ENCODE measurements around the gene BRINP1.

BRINP1 gene

GRCh38 chr9:119368681-119369581 lies at the start of gene BRINP1:
Gene BRINP1, minus strand, starts transcription at chr9:119369435. Its CDS starts 56,080 bp downstream, at chr9:119313355.
- peak; percentile 5 for DNase-seq (ENCODE audit: low spot score)

GRCh38 chr9:119418721-119419120 lies 49.5 kb upstream of the BRINP1 start:
- DNase-seq (ENCODE audit: low spot score), result no peak

GRCh38 chr9:119416793-119417192 lies 47.6 kb upstream of the BRINP1 start:
- no peak for DNase-seq (ENCODE audit: low spot score)

GRCh38 chr9:119412399-119412798 lies 43.2 kb upstream of the BRINP1 start:
- no peak for DNase-seq (ENCODE audit: low spot score)

- DNase-seq (ENCODE audit: low spot score), result no peak
Measured at GRCh38 chr9:119409552-119409951, 40.3 kb upstream of the BRINP1 start.

DNA sequence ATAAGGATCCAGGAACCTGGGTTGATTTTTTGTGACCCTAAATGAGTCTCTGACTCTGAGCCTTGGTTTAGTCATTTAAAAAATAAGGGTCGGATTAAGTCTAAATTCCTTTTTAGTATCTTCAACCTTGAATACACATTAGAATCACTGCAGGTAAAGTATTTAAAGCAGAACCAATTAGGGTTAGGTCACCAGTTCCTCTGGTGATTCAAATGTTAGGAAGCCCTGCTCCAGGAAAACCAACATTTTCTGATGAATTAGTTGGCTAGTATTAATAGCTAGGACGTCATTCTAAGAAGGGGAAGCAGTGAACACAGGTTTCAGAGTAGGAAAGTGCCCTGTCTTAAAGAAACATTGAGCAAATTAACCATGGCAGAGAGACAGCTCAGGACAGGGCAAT lies 31.4 kb upstream of the BRINP1 start:
- DNase-seq (ENCODE audit: low spot score), result no peak

- DNase-seq (ENCODE audit: low spot score), result no peak
Measured at GRCh38 chr9:119398350-119398749, 29.1 kb upstream of the BRINP1 start.

GRCh38 chr9:119391878-119392277 lies 22.6 kb upstream of the BRINP1 start:
- no peak for DNase-seq (ENCODE audit: low spot score)

GRCh38 chr9:119375892-119376291 lies 6.7 kb upstream of the BRINP1 start:
- DNase-seq (ENCODE audit: low spot score), result no peak

- no peak for DNase-seq (ENCODE audit: low spot score)
Measured at GRCh38 chr9:119372951-119373350, 3.7 kb upstream of the BRINP1 start.

GRCh38 chr9:119370816-119371215 lies 1.6 kb upstream of the BRINP1 start:
- DNase-seq (ENCODE audit: low spot score), result peak; percentile 32

DNA sequence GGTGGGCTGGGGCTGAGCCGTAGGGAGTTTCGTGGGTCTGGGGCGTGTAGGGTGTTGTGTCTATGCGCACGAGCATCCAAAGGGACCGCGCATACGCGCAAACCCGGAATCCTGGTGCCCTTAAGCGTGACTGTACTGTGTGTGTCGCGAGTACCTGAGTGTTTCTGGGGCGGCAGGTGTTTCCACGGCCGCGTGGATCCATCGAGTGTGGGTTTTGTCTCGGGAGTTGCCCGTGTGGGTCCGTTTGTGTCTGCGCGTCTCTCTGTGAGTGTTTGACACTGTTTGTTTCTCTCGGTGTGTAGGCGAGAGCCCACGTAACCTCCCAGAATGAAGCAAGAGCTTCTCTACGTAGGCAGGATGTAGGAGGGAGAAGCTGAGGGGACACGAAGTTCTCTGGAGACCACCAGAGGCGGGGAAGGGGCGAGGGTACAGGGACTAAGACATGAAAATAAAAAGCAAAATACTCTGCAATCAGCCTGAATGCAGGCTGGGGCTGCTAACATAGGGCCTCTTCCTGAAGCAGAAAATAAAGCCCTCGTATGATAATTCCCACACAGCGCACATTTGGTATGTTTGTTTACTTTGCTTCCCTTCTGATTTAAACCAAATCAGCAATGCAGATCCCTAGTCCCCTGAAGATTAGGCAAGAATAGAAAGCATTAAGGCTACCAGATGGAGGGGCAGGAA lies 588 bp upstream of the BRINP1 start:
- no peak for DNase-seq (ENCODE audit: low spot score)

DNA sequence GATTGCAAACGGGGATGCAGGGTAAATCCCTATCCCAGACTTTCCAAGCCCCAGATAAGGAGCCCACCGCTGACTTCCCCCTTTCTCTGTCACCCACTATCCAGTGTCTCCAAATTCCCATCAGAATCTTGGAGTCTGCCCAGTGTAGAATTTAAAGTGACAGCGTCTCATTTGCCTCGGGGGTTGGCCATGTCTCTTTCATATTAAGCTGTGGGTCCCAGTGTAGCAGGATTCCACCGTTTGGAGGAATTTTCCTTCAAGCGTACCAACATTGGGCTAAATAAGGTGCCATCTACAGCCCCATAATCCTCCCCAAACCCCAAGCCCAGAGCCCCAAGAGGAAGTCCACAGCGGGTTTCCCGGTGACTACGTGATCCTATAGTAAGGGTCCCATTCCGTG lies 1.1 kb downstream of the BRINP1 start:
- no peak for DNase-seq (ENCODE audit: low spot score)

DNA sequence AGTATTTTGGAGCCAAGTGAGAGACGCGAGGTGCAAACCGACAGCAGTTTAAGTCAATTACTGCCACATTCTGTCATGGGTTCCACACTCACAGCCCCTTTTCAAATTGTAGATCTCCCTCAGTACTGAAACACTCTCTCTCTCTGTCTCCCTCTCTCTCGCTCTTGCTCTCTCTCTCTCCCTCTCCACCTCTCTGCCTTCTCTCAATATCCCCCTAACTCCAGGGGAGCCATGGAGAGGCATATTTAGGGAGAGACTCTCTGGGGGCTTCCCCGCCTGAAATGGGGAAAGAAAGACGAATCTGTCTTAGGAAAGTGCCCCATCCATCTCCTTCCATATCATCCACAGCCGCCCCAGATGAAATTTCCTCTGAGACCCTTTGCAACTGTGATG lies 1.6 kb downstream of the BRINP1 start:
- no peak for DNase-seq (ENCODE audit: low spot score)

DNA sequence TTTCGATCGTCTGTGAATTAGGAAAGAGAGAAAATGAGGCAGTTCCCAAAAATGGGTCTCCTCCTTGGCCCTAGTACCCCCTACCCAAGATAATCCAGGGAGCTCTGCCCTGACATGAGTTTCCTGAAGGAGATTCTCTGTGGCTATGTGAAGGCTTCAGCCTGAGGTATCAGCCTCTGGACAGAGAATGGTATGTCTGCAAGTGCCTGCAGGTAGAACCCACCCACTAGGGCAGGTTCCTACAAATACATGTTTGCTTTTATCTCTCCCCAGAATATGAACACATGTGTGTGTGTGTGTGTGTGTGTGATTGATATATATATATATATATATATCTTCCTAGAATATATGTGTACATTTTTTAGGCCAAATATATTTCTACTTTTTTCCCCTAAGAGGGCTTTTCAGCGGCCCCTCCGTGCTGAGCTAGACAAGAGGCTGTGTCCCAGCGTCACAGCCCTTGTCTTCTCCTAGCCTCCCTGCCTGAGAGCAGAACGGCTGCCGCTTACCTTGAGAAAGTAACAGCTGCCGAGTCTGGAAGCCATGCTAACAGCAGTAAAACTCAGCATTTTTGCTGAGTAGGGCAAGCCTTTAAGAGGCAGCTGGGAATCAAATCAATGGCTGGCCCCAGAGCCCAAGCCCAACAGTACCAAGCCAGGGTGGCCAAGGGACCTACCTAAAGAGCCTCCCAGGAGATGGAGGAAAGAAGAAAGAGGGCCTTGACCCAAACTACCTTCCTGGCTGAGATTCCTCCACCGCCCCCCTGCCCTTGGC lies 2.1 kb downstream of the BRINP1 start:
- no peak for DNase-seq (ENCODE audit: low spot score)

GRCh38 chr9:119365291-119366027 lies 3.8 kb downstream of the BRINP1 start:
- DNase-seq (ENCODE audit: low spot score), result peak; percentile 12

GRCh38 chr9:119360237-119360636 lies 9.0 kb downstream of the BRINP1 start:
- DNase-seq (ENCODE audit: low spot score), result no peak

DNA sequence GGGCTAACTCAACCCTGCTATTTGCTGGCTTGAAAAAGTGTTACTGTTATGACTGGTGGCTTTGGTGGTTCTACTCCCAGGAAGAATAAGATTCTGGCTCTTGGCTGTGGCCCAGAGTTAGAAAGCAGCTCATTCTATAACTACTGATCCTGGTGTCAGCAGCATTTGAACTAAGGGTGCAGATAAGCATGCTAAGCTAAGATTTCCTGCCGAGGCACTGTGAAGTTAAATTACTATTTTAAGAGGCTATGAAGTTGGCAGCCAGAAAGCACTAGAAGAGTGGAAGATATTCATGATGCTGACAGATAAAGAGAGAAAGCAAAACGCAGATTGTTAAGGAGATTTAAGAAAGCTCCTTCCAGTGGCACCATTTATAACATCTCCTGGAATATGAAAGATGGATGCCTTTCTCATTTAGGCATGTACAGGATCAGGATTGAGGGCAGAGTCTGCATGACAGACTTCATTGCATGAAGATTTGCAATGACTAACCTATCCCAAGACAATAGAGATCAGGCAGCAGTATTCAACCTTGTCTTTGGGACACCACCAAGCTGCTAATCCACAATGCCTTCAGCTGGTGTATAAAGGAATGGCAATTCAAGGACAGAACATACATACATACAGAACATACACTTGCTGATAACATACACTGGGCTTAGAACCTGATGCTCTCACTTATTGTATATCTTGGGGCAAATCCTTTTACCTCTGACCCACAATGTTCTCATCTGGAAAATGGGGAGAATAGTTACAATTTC lies 11.7 kb downstream of the BRINP1 start:
- no peak for DNase-seq (ENCODE audit: low spot score)

DNA sequence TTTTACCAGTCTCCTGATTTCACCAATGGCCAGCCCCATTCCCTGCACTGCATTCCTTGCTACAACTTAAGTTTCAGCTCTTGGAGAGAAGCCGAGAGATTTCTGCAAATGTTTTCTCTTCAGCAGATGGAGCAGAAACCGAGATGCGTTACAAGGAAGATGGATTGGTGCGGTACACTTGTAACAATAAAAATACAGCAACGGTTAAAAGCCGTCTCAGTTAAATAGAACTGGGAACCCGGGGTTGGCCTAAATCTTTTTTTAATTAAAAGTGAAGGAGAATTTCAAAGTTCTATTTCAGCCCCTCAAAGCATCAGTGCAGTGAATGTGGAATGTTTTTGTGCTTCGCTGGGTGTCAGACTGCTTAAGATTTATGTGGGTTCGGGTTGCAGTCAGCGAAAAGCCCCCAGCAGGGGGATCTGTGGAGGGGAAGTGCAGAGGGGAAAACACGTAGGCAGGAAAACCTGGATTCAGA lies 19.8 kb downstream of the BRINP1 start:
- DNase-seq (ENCODE audit: low spot score), result no peak

- DNase-seq (ENCODE audit: low spot score), result no peak
Measured at GRCh38 chr9:119343059-119343990, 25.9 kb downstream of the BRINP1 start.
